NCI-H2171 (cell line): ENCODE results near the gene RAB9A.
A peak's percentile ranks its signal among the peaks of the same experiment; 100 is the strongest.
"Not testable (repeated sequence)": the region's sequence is repeated elsewhere in the genome, so short reads cannot be mapped to it uniquely, and the experiment has no call there.

ENCODE experiments used
- DNase-seq: peaks from one replicate; lab custom pipeline; 2025; lab: John Stamatoyannopoulos, UW

RAB9A gene

GRCh38 chrX:13688958-13689740 lies at the start of gene RAB9A:
TSS of gene RAB9A (plus strand) at chrX:13689128. CDS start at chrX:13708747, 19,619 bp downstream.
- peak; percentile 71 for DNase-seq

DNA sequence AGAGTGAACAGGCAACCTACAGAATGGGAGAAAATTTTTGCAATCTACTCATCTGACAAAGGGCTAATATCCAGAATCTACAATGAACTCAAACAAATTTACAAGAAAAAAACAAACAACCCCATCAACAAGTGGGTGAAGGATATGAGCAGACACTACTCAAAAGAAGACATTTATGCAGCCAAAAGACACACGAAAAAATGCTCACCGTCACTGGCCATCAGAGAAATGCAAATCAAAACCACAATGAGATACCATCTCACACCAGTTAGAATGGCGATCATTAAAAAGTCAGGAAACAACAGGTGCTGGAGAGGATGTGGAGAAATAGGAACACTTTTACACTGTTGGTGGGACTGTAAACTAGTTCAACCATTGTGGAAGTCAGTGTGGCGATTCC lies 47.2 kb upstream of the RAB9A start:
- not testable (repeated sequence) for DNase-seq

- no peak for DNase-seq
These were observed 43.3 kb upstream of the RAB9A start for GRCh38 chrX:13645464-13646153.

- DNase-seq = no peak
These were observed 42.8 kb upstream of the RAB9A start for GRCh38 chrX:13646154-13646549.

DNA sequence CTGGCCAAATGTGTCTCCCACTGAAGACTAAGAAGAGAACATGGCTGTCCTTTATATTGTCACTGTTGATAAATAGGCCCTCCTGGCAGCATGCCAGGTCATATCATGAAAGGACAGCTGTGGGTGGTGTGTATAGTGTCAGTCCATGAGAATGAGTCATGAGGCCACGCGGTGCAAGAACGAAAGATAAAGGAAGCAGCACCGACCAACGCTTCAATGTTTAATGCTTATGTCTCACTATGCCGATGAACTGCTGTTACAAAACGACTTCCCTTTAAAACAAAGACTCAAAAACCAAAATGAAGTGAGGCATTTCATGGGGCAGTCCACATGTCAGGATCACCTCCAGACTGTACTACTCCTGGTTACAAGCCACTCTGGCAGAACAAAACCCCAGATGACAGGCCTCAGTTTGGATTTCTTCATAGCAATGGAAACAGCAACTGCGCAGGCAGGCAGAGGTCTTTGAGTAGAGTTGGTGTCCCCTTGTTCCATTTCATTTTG lies 41.2 kb upstream of the RAB9A start:
- no peak for DNase-seq

- DNase-seq = not testable (repeated sequence)
These were observed 40.6 kb upstream of the RAB9A start for GRCh38 chrX:13648336-13648735.

- DNase-seq = no peak
These were observed 39.1 kb upstream of the RAB9A start for GRCh38 chrX:13649838-13650237.

DNA sequence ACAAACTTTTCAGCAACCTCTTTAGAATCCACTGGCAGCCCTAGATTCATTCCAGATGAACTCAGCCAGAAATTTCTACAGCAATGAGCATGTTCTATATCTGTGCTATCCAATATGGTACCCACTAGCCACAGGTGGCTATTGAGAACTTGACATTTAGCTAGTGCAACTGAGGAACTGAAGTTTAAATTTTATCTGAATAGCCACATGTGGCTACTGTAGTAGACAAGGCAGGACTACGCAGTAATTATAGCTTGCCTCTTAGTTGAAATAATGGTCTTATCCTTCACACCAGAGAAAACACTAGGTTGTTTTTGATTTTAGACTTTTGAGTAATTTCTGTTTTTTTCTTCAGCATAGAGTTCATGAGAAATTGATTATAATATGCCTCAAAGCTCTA lies 38.6 kb upstream of the RAB9A start:
- no peak for DNase-seq

GRCh38 chrX:13651150-13651549 lies 37.8 kb upstream of the RAB9A start:
- no peak for DNase-seq

- DNase-seq = no peak
These were observed 36.6 kb upstream of the RAB9A start for GRCh38 chrX:13652287-13652793.

DNA sequence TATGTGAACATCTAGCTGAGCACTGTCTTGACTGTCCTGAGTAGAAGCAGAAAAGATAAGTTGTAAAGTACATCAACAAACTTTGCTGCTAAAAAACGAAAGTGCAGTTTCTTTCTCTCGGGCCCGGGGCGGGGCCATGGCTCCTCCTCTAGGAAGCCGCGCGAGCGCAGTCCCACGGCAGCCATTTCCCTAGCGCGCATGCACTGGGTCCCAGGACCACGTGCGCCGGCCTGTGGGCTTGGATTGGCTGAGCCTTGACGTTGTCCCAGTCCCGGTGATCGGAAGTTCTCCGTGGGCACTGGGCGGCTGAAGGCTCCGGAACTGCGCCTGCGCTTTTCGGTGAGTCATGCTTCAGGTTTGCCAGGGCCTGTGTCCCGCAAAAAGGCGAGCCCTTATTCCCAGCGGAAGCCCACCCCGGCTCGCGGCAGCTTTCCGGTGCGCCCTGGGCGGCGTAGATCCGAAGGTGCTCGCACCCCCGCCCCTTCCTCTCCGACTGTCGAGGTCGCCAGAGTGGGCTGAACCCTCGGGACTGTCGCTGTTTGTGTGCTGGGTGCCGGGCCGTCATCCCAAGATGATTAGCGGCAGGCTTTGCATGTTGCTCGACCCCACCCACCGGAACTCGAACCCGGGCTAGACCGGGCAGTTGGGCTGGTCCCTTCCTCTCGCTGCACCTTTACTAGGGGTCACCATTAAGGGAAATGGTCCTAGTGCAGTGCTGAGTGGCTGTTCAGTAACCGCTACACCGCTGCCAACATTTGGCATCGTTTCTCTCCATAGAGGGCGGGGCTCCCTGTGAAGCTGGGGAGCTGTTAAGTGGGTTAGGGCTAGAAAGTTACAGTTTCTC lies 35.9 kb upstream of the RAB9A start, which contains the start of gene TCEANC:
Gene TCEANC (plus strand): TSS at position 292 of the 844 bp plus-strand sequence. CDS start 9,368 bp downstream, outside the sequence.
- peak; percentile 84 for DNase-seq

- DNase-seq = no peak
These were observed 34.8 kb upstream of the RAB9A start for GRCh38 chrX:13654116-13654515.

GRCh38 chrX:13655674-13656073 lies 33.3 kb upstream of the RAB9A start:
- no peak for DNase-seq

GRCh38 chrX:13658602-13659001 lies 30.3 kb upstream of the RAB9A start:
- no peak for DNase-seq

GRCh38 chrX:13659063-13659462 lies 29.9 kb upstream of the RAB9A start:
- no peak for DNase-seq

DNA sequence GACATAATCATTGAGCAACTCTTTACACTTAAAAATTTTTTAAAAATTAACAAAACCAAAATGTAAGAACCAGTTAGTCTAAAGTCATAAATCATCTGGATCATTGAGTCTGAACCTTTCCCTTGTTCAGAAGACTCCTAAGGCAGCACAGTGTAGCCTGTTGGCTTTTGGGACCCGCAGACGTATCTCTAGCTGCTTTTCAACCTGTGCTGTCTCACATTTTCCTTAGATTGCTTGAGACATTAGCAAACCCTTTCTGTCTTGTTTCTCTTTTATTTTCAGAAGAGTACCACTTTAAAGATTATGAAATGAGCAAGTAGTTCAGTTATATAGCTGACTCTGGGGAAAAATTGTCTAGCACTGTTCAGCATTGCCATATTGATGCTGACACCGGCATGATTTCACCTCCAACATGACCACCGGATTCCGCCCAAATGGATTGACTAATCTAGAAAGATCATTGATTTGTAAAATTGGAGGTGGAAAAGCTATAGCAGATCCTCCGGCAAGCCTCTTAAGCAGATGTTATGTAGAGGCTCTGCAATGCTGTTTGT lies 27.1 kb upstream of the RAB9A start:
- DNase-seq = no peak

DNA sequence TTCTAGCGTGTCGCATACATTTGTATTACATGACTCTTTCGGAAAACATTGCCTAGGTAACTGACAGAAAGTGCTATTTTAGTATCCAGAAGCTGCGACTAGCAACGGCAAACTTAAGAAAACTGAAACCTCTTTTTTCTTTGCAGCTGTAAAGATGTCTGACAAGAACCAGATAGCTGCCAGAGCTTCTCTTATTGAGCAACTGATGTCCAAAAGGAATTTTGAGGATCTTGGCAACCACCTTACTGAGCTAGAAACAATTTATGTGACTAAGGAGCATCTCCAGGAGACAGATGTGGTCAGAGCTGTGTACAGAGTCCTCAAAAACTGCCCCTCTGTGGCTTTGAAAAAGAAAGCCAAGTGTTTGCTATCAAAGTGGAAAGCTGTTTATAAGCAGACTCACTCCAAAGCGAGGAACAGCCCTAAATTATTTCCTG lies 26.6 kb upstream of the RAB9A start:
- no peak for DNase-seq

GRCh38 chrX:13664020-13664419 lies 24.9 kb upstream of the RAB9A start:
- no peak for DNase-seq

DNA sequence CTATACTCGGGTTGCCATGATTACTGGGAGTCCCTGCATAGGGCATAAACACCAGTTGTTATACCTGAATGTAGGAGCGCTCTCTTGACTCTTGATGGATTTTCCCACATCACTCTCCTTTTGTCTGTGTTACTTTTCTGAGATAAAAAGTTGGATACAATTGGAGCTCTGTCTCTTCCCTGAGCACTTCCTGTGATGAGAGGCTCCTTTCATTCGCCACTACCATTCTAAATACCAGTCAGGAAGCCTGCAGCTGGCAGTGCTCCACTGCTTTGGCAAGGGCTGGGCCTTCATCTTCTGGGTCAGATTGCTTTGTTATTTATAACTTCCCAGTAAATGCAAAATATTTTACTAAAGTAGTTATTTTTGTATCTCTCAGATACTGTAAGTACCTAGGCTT lies 22.1 kb upstream of the RAB9A start:
- no peak for DNase-seq

GRCh38 chrX:13667919-13668318 lies 21.0 kb upstream of the RAB9A start:
- no peak for DNase-seq

- no peak for DNase-seq
These were observed 19.6 kb upstream of the RAB9A start for GRCh38 chrX:13669246-13669737.
